Esophagus muscularis mucosa (tissue), 4 donors: Measurements from ENCODE around the gene RAB42. TPM values are rescaled to one million over a fixed set of nuclear protein-coding genes. Genes with fewer than 3 reads are reported as not detected.

Experiments used
- DNase-seq: peaks from one replicate; pipeline ENCODE4 v3.0.0-alpha.2; 2017; ENCODE audit errors: extremely low spot score
- H3K27ac ChIP-seq, 4 donors: fragments of 200-600 bp; sonication (generic); replicated peaks in 1 of 4; 1 replicate in 3 of 4; 2 replicates in 1 of 4; pipeline ENCODE4 v1.5.1; 2016 to 2019; ENCODE audit warnings: mild to moderate bottlenecking in 1 of 4
- H3K27me3 ChIP-seq, 4 donors: fragments of 200-600 bp; sonication (generic); one replicate each; pipeline versions ENCODE4 v1.5.1 to v1.6.0; 2016 to 2019
- H3K36me3 ChIP-seq, 4 donors: fragments of 200-600 bp; sonication (generic); one replicate each; pipeline ENCODE4 v1.5.1; 2016 to 2019
- H3K4me1 ChIP-seq, 4 donors: fragments of 200-600 bp; sonication (generic); one replicate each; pipeline ENCODE4 v1.5.1; 2016 to 2019
- H3K4me3 ChIP-seq, 4 donors: fragments of 200-600 bp; sonication (generic); 1 replicate in 2 of 4; 2 replicates in 2 of 4; pipeline ENCODE4 v1.5.1; 2016 to 2019; ENCODE audit warnings: mild to moderate bottlenecking in 4 of 4, moderate library complexity in 1 of 4
- H3K9me3 ChIP-seq, 4 donors: fragments of 200-600 bp; sonication (generic); 1 replicate in 3 of 4; 2 replicates in 1 of 4; pipeline ENCODE4 v1.5.1; 2016 to 2019
- CTCF ChIP-seq, 3 experiments: fragments of 200-600 bp in 2 of 3; fragments of 450-650 bp in 1 of 3; sonication (generic) in 2 of 3; IDR thresholded peaks; one replicate each; pipeline ENCODE4 v1.5.1; 2017 to 2019; ENCODE audit warnings: antibody characterized with exemption in 3 of 3, mild to moderate bottlenecking in 2 of 3, moderate library complexity in 1 of 3
- EP300 ChIP-seq: sonication (generic); formaldehyde crosslinking; IDR thresholded peaks from one replicate; pipeline ENCODE4 v1.6.1; 2017; ENCODE audit warnings: antibody characterized with exemption
- POLR2A ChIP-seq: fragments of 450-650 bp; IDR thresholded peaks from one replicate; pipeline ENCODE4 v1.6.1; 2017; ENCODE audit warnings: antibody characterized with exemption, moderate library complexity, mild to moderate bottlenecking, low read depth
- POLR2AphosphoS5 ChIP-seq, 2 donors: sonication (generic); formaldehyde crosslinking; IDR thresholded peaks; one replicate each; pipeline ENCODE4 v1.6.1; 2017; ENCODE audit warnings: antibody characterized with exemption in 2 of 2
- WGBS: methylation state at CpG from one replicate; pipeline ENCODE4 v1.1.5; 2018; 5-methylcytosine and 5-hydroxymethylcytosine counted together
- intact Hi-C: fragments of 100-400 bp; cut with DNase I; formaldehyde crosslinking; loops from one replicate; pipeline ENCODE4 v1.15.1; 2023
- small RNA-seq, 3 donors: library from RNA; depleted of rRNA; stranded (forward); fragments of <200 nt; gene quantifications; one replicate each; pipeline ENCODE3, GENCODE V24; 2016
- total RNA-seq, 4 donors: library from RNA; depleted of rRNA; stranded (reverse); fragments of >200 nt; gene quantifications; one replicate each; pipeline versions ENCODE4 v1.1.0 to v1.2.1, GENCODE V29; 2016

The RAB42 gene
- total RNA-seq, 4 donors from 2014 or later, result 0.98 to 4.0 (median 2.9) TPM

GRCh38 chr1:28640766-28641165, 48.7 kb downstream of the RAB42 start:
- H3K36me3 ChIP-seq, result no peaks in the 10 kb centered on the region
- no peak overlapping the region for H3K4me3 ChIP-seq
- intact Hi-C loops, result loop anchor here (10.0 kb wide), 2 partner anchors 244 to 544 kb away; partner anchors contain the start of gene SRSF4
- 92% methylated on average over 1 of the region's 1 CpG for WGBS
- H3K27me3 ChIP-seq, result no peaks in the 10 kb centered on the region
- no peak overlapping the region for H3K27ac ChIP-seq
- no peaks in the 10 kb centered on the region for H3K9me3 ChIP-seq
- TF ChIP-seq POLR2AphosphoS5 (IDR thresholded peaks at IDR 0.05), result no peak
- no peak for TF ChIP-seq POLR2A
- TF ChIP-seq CTCF (IDR thresholded peaks at IDR 0.05), result no peak
- no peak for TF ChIP-seq EP300
- H3K4me1 ChIP-seq, result peaks cover 22 to 51% (median 34%) of the 10 kb centered on the region in 4 donors
- DNase-seq, result no peak

- TF ChIP-seq POLR2AphosphoS5 (IDR thresholded peaks at IDR 0.05), result no peak
- TF ChIP-seq POLR2A, result no peak
- no peak for TF ChIP-seq CTCF (IDR thresholded peaks at IDR 0.05)
- TF ChIP-seq EP300, result no peak
- 1% methylated on average over 26 of the region's 26 CpGs for WGBS
- peak overlapping the region; percentile 77 to 89 (median 82) for H3K4me3 ChIP-seq
- H3K27ac ChIP-seq, result peak overlapping the region; percentile 83 to 94 (median 88)
- H3K9me3 ChIP-seq, result no peaks in the 10 kb centered on the region
- peaks cover 23 to 53% (median 35%) of the 10 kb centered on the region in 4 donors for H3K4me1 ChIP-seq
- no peaks in the 10 kb centered on the region for H3K27me3 ChIP-seq
- H3K36me3 ChIP-seq, result no peaks in the 10 kb centered on the region
- no peak for DNase-seq
- intact Hi-C loops, result loop anchor here (2.0 to 10.0 kb wide), 3 partner anchors 95 to 543 kb away; partner anchors contain the start of genes SRSF4 and YTHDF2
Measured at GRCh38 chr1:28642056-28642846, 50.2 kb downstream of the RAB42 start.

- peak; percentile 97 to 98 for TF ChIP-seq POLR2AphosphoS5 (IDR thresholded peaks at IDR 0.05)
- TF ChIP-seq EP300, result no peak
- TF ChIP-seq POLR2A, result peak; percentile 87
- TF ChIP-seq CTCF (IDR thresholded peaks at IDR 0.05), result peak; percentile 35 to 51 (median 36)
- WGBS, result 2% methylated on average over 33 of the region's 49 CpGs
- peak within 1 kb of the TSS; percentile 77 to 89 (median 82) for H3K4me3 ChIP-seq
- intact Hi-C loops, result loop anchor here (2.0 to 10.0 kb wide), 3 partner anchors 94 to 542 kb away; partner anchors contain the start of genes SRSF4 and YTHDF2
- no peaks in the 10 kb centered on the region for H3K36me3 ChIP-seq
- no peaks in the 10 kb centered on the region for H3K27me3 ChIP-seq
- H3K4me1 ChIP-seq, result peaks cover 30 to 60% (median 43%) of the 10 kb centered on the region in 4 donors
- peak within 1 kb of the TSS; percentile 83 to 94 (median 88) for H3K27ac ChIP-seq
- H3K9me3 ChIP-seq, result no peaks in the 10 kb centered on the region
- DNase-seq, result peak; percentile 96
Measured at GRCh38 chr1:28642847-28643635, 51.0 kb downstream of the RAB42 start, which contains the start of gene TAF12. Gene TAF12 (minus strand): TSS chr1:28643067. CDS start chr1:28622081, 20,986 bp downstream.

GRCh38 chr1:28644494-28644893, 52.4 kb downstream of the RAB42 start:
- no peak for TF ChIP-seq CTCF (IDR thresholded peaks at IDR 0.05)
- TF ChIP-seq POLR2A, result no peak
- TF ChIP-seq POLR2AphosphoS5 (IDR thresholded peaks at IDR 0.05), result no peak
- no peak for TF ChIP-seq EP300
- H3K4me3 ChIP-seq, result peak overlapping the region in 2 of 4 donors; percentile 83 to 89
- 79% methylated on average over 3 of the region's 3 CpGs for WGBS
- peak overlapping the region in 3 of 4 donors; percentile 86 to 94 (median 90) for H3K27ac ChIP-seq
- H3K36me3 ChIP-seq, result no peaks in the 10 kb centered on the region
- peaks cover 37 to 62% (median 50%) of the 10 kb centered on the region in 4 donors for H3K4me1 ChIP-seq
- intact Hi-C loops, result loop anchor here (10.0 kb wide), 2 partner anchors 240 to 540 kb away; partner anchors contain the start of gene SRSF4
- no peaks in the 10 kb centered on the region for H3K9me3 ChIP-seq
- H3K27me3 ChIP-seq, result no peaks in the 10 kb centered on the region
- no peak for DNase-seq

Small RNAs within 50 kb of the gene (small RNA-seq; reads per million reads assigned to genes)
- gene SNORA16A (0 reads per million in 3 donors), gene SNORA44 (0 reads per million in 3 donors), gene SNORA61 (0 reads per million in 3 donors), gene SNORD99 (68,605 to 100,104 (median 75,338) reads per million in 3 donors)

Other genes with a start within 250 kb of the RAB42 start
- 10 to 100 TPM; 21.0 to 32.4 (median 27.7) TPM for gene PHACTR4, start 222.5 kb upstream of the RAB42 start, total RNA-seq
- 10 to 100 TPM in 2 of 4 donors, 1 to 10 TPM in 2; 8.3 to 17.1 (median 11.3) TPM for gene RCC1, start 86.2 kb upstream of the RAB42 start, total RNA-seq
- 10 to 100 TPM; 19.4 to 34.1 (median 23.2) TPM for gene TRNAU1AP, start 39.2 kb upstream of the RAB42 start, total RNA-seq
- gene TAF12, start 50.8 kb downstream of the RAB42 start, total RNA-seq, result 10 to 100 TPM; 16.1 to 17.6 (median 17.1) TPM
- not detected for gene RNU11, start 56.3 kb downstream of the RAB42 start, total RNA-seq
- 10 to 100 TPM in 2 of 4 donors, 1 to 10 TPM in 2; 7.1 to 11.0 (median 9.8) TPM for gene GMEB1, start 76.5 kb downstream of the RAB42 start, total RNA-seq
- gene YTHDF2, start 144.7 kb downstream of the RAB42 start, total RNA-seq, result 10 to 100 TPM; 39.3 to 53.3 (median 41.6) TPM
- under 1 TPM; under 0.01 to 0.23 (median 0.15) TPM for gene OPRD1, start 219.9 kb downstream of the RAB42 start, total RNA-seq